KMS-11 (cell line): Measurements from ENCODE around the gene PADI1.

Source experiments
- H2AFZ ChIP-seq: fragments of 200-600 bp; sonication (generic); 2 replicates; pipeline ENCODE4 v1.6.1; 2016; ENCODE audit warnings: antibody characterized with exemption, mixed run types, low read depth
- H3K27ac ChIP-seq: fragments of 200-600 bp; sonication (generic); 2 replicates; pipeline ENCODE4 v1.6.1; 2016; ENCODE audit warnings: mild to moderate bottlenecking, mixed run types
- H3K27me3 ChIP-seq: fragments of 200-600 bp; sonication (generic); 2 replicates; pipeline ENCODE4 v1.6.1; 2017; ENCODE audit warnings: mild to moderate bottlenecking, low read depth, mixed run types, moderate library complexity; ENCODE audit not compliant: insufficient read depth
- H3K36me3 ChIP-seq: fragments of 200-600 bp; sonication (generic); 2 replicates; pipeline ENCODE4 v1.6.1; 2017; ENCODE audit warnings: mild to moderate bottlenecking, mixed run types; ENCODE audit not compliant: insufficient read depth
- H3K4me1 ChIP-seq: fragments of 200-600 bp; sonication (generic); 2 replicates; pipeline ENCODE4 v1.6.1; 2016; ENCODE audit warnings: mild to moderate bottlenecking, low read depth, mixed run types; ENCODE audit not compliant: poor library complexity, severe bottlenecking
- H3K4me2 ChIP-seq: fragments of 200-600 bp; sonication (generic); 2 replicates; pipeline ENCODE4 v1.7.0; 2016; ENCODE audit warnings: mild to moderate bottlenecking, mixed run types
- H3K4me3 ChIP-seq: fragments of 200-600 bp; sonication (generic); IDR thresholded peaks from 2 replicates; pipeline ENCODE4 v1.6.1; 2017; ENCODE audit warnings: low read depth, low read length, mixed read lengths; ENCODE audit not compliant: insufficient read depth
- H3K79me2 ChIP-seq: fragments of 200-600 bp; sonication (generic); 2 replicates; pipeline ENCODE4 v1.6.1; 2016; ENCODE audit warnings: low read depth, mixed run types; ENCODE audit not compliant: insufficient read depth
- H3K9ac ChIP-seq: fragments of 200-600 bp; sonication (generic); 2 replicates; pipeline ENCODE4 v1.6.1; 2016; ENCODE audit warnings: mild to moderate bottlenecking, mixed run types
- H4K20me1 ChIP-seq: fragments of 200-600 bp; sonication (generic); 2 replicates; pipeline ENCODE4 v1.6.1; 2016; ENCODE audit warnings: mild to moderate bottlenecking, mixed run types; ENCODE audit not compliant: insufficient read depth
- CTCF ChIP-seq: fragments of 200-600 bp; sonication (generic); conservative IDR thresholded peaks from 2 replicates; pipeline ENCODE4 v1.6.1; 2017; ENCODE audit warnings: low read depth, mild to moderate bottlenecking, antibody characterized with exemption, low read length, moderate library complexity, mixed read lengths

PADI1 gene

GRCh38 chr1:17194615-17195528 is 10.1 kb upstream of the PADI1 start:
- Histone ChIP-seq H3K4me3 (no peak overlapping the region), H3K27me3 (peaks cover 44% of the 10 kb centered on the region), H2AFZ (no peak overlapping the region), H3K4me2 (no peak overlapping the region), H3K9ac (no peak overlapping the region), H4K20me1 (no peaks in the 10 kb centered on the region), H3K27ac (no peak overlapping the region), H3K4me1 (no peaks in the 10 kb centered on the region), H3K79me2 (no peaks in the 10 kb centered on the region), H3K36me3 (no peaks in the 10 kb centered on the region)
- TF ChIP-seq CTCF: no peak

DNA sequence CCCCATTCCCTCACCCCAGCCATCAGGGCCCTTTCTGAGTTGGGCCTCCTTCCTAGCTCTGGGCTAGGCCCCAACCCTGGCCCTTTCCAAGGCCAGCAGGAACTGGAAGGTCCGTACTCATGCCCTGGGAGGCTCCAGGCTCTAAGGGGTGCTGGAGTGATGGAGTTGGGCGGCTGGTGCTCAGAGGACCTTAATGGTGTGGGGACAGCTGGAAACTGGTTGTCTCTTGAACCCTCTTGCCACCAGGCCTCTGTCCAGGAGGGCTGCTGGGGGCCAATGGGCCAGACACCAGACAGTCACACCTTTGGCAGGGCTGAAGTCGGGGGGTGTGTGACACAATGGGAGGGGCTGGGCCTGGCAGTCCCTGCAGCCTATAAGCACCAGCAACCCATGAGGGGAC is 9.2 kb upstream of the PADI1 start:
- H3K4me3 ChIP-seq: no peak overlapping the region
- no peak overlapping the region for H3K9ac ChIP-seq
- H3K79me2 ChIP-seq: no peaks in the 10 kb centered on the region
- H3K4me2 ChIP-seq: no peak overlapping the region
- H4K20me1 ChIP-seq: no peaks in the 10 kb centered on the region
- no peak for TF ChIP-seq CTCF
- H2AFZ ChIP-seq: no peak overlapping the region
- no peaks in the 10 kb centered on the region for H3K36me3 ChIP-seq
- H3K27ac ChIP-seq: no peak overlapping the region
- peaks cover 50% of the 10 kb centered on the region for H3K27me3 ChIP-seq
- H3K4me1 ChIP-seq: no peaks in the 10 kb centered on the region

GRCh38 chr1:17196496-17197185 is 8.3 kb upstream of the PADI1 start:
- Histone ChIP-seq H3K4me3 (no peak overlapping the region), H3K9ac (no peak overlapping the region), H3K27me3 (peaks cover 52% of the 10 kb centered on the region), H3K79me2 (no peaks in the 10 kb centered on the region), H3K36me3 (no peaks in the 10 kb centered on the region), H3K4me2 (no peak overlapping the region), H3K27ac (no peak overlapping the region), H4K20me1 (no peaks in the 10 kb centered on the region), H2AFZ (no peak overlapping the region), H3K4me1 (no peaks in the 10 kb centered on the region)
- TF ChIP-seq CTCF: no peak

- Histone ChIP-seq H3K9ac (no peak overlapping the region), H3K4me3 (no peak overlapping the region), H3K36me3 (no peaks in the 10 kb centered on the region), H3K4me2 (no peak overlapping the region), H3K27me3 (peaks cover 50% of the 10 kb centered on the region), H4K20me1 (no peaks in the 10 kb centered on the region), H3K79me2 (no peaks in the 10 kb centered on the region), H3K27ac (no peak overlapping the region), H2AFZ (no peak overlapping the region), H3K4me1 (no peaks in the 10 kb centered on the region)
- TF ChIP-seq CTCF: no peak
Observed at GRCh38 chr1:17197696-17198095, 7.2 kb upstream of the PADI1 start.
